ENCODE data around the gene COL5A3. TPM values are rescaled to one million over a fixed set of nuclear protein-coding genes. Genes with fewer than 3 reads are reported as not detected.

The COL5A3 gene
- total RNA-seq, 2 experiments from 2014 or later, result not detected

GRCh38 chr19:10021863-10022262 lies 11.6 kb upstream of the COL5A3 start:
- no peaks in the 10 kb centered on the region for H3K36me3 ChIP-seq (ENCODE audit: insufficient read depth, low read length)
- TF ChIP-seq CTCF (conservative IDR thresholded peaks at IDR 0.05; ENCODE audit: low read length) (no peak), EZH2phosphoT487 (IDR thresholded peaks at IDR 0.05; ENCODE audit: borderline replicate concordance, low read depth, low read length) (no peak)
- BruUV-seq (replicated peaks), result no TSS peak
- H3K4me2 ChIP-seq (ENCODE audit: low read length), result no peak overlapping the region
- no peaks in the 10 kb centered on the region for H4K20me1 ChIP-seq (ENCODE audit: insufficient read depth, low read length)
- no peak for DNase-seq (ENCODE audit: low spot score)
- H3K4me3 ChIP-seq (ENCODE audit: low read depth, low read length, poor library complexity, severe bottlenecking), result no peak overlapping the region
- H2AFZ ChIP-seq (ENCODE audit: low read length), result no peak overlapping the region
- H3K4me1 ChIP-seq (ENCODE audit: insufficient read depth, low read length, poor library complexity, severe bottlenecking), result no peaks in the 10 kb centered on the region
- CTCF ChIA-PET (ENCODE audit: unreplicated experiment), result no interaction called here
- H3K9me3 ChIP-seq (ENCODE audit: low read length), result no peaks in the 10 kb centered on the region
- intact Hi-C loops (cut with micrococcal nuclease; ENCODE audit: unreplicated experiment), result no loop called here
- H3K9me2 ChIP-seq (ENCODE audit: insufficient read depth, low read length), result no peaks in the 10 kb centered on the region
- no peaks in the 10 kb centered on the region for H3K79me2 ChIP-seq (ENCODE audit: insufficient read depth, low read depth, low read length)
- H3K27ac ChIP-seq (ENCODE audit: low read depth, low read length, poor library complexity, severe bottlenecking), result no peak overlapping the region
- POLR2A ChIA-PET, result no interaction called here

- H3K36me3 ChIP-seq (ENCODE audit: insufficient read depth, low read length), result no peaks in the 10 kb centered on the region
- H3K4me1 ChIP-seq (ENCODE audit: insufficient read depth, low read length, poor library complexity, severe bottlenecking), result no peaks in the 10 kb centered on the region
- H3K27ac ChIP-seq (ENCODE audit: low read depth, low read length, poor library complexity, severe bottlenecking), result no peak overlapping the region
- no peak overlapping the region for H2AFZ ChIP-seq (ENCODE audit: low read length)
- H3K4me3 ChIP-seq (ENCODE audit: low read depth, low read length, poor library complexity, severe bottlenecking), result no peak overlapping the region
- H4K20me1 ChIP-seq (ENCODE audit: insufficient read depth, low read length), result no peaks in the 10 kb centered on the region
- no peak for TF ChIP-seq EZH2phosphoT487 (IDR thresholded peaks at IDR 0.05; ENCODE audit: borderline replicate concordance, low read depth, low read length)
- TF ChIP-seq CTCF (conservative IDR thresholded peaks at IDR 0.05; ENCODE audit: low read length), result no peak
- no peaks in the 10 kb centered on the region for H3K79me2 ChIP-seq (ENCODE audit: insufficient read depth, low read depth, low read length)
- DNase-seq (ENCODE audit: low spot score), result no peak
- CTCF ChIA-PET (ENCODE audit: unreplicated experiment), result no interaction called here
- H3K4me2 ChIP-seq (ENCODE audit: low read length), result no peak overlapping the region
- POLR2A ChIA-PET, result no interaction called here
- no peaks in the 10 kb centered on the region for H3K9me3 ChIP-seq (ENCODE audit: low read length)
- intact Hi-C loops (cut with micrococcal nuclease; ENCODE audit: unreplicated experiment), result no loop called here
- H3K9me2 ChIP-seq (ENCODE audit: insufficient read depth, low read length), result no peaks in the 10 kb centered on the region
- BruUV-seq (replicated peaks), result no TSS peak
Observed at GRCh38 chr19:10021446-10021845, 11.1 kb upstream of the COL5A3 start.

GRCh38 chr19:10020851-10021250 lies 10.5 kb upstream of the COL5A3 start:
- TF ChIP-seq EZH2phosphoT487 (IDR thresholded peaks at IDR 0.05; ENCODE audit: borderline replicate concordance, low read depth, low read length), result no peak
- TF ChIP-seq CTCF (conservative IDR thresholded peaks at IDR 0.05; ENCODE audit: low read length), result no peak

More at GRCh38 chr19:10020851-10021250, 10.5 kb upstream of the COL5A3 start:
- BruUV-seq (replicated peaks), result no TSS peak
- CTCF ChIA-PET (ENCODE audit: unreplicated experiment), result no interaction called here
- Histone ChIP-seq H3K36me3 (ENCODE audit: insufficient read depth, low read length) (no peaks in the 10 kb centered on the region), H4K20me1 (ENCODE audit: insufficient read depth, low read length) (no peaks in the 10 kb centered on the region), H3K4me3 (ENCODE audit: low read depth, low read length, poor library complexity, severe bottlenecking) (no peak overlapping the region), H3K4me2 (ENCODE audit: low read length) (no peak overlapping the region), H3K4me1 (ENCODE audit: insufficient read depth, low read length, poor library complexity, severe bottlenecking) (no peaks in the 10 kb centered on the region), H3K9me3 (ENCODE audit: low read length) (no peaks in the 10 kb centered on the region), H3K9me2 (ENCODE audit: insufficient read depth, low read length) (no peaks in the 10 kb centered on the region), H2AFZ (ENCODE audit: low read length) (no peak overlapping the region), H3K79me2 (ENCODE audit: insufficient read depth, low read depth, low read length) (no peaks in the 10 kb centered on the region), H3K27ac (ENCODE audit: low read depth, low read length, poor library complexity, severe bottlenecking) (no peak overlapping the region)
- POLR2A ChIA-PET, result no interaction called here
- DNase-seq (ENCODE audit: low spot score), result no peak
- intact Hi-C loops (cut with micrococcal nuclease; ENCODE audit: unreplicated experiment), result no loop called here

Measured in OCI-LY7 (cell line).